Activated T-helper 9 cell treated with anti-CD3 and anti-CD28 coated beads, Interleukin-2, amount 50 U/mL, for 16 hours (primary cell): Measurements from ENCODE around the gene PTPRN2.
"Not testable (repeated sequence)": the region's sequence is repeated elsewhere in the genome, so short reads cannot be mapped to it uniquely, and the experiment has no call there.

Experiments used
- DNase-seq: peaks from one replicate; pipeline ENCODE4 v3.0.0-alpha.2; 2020; ENCODE audit warnings: low read depth

Gene PTPRN2

GRCh38 chr7:157928171-157928794 lies 659.3 kb downstream of the PTPRN2 start:
- no peak for DNase-seq

GRCh38 chr7:157927313-157927925 lies 660.2 kb downstream of the PTPRN2 start:
- no peak for DNase-seq

DNA sequence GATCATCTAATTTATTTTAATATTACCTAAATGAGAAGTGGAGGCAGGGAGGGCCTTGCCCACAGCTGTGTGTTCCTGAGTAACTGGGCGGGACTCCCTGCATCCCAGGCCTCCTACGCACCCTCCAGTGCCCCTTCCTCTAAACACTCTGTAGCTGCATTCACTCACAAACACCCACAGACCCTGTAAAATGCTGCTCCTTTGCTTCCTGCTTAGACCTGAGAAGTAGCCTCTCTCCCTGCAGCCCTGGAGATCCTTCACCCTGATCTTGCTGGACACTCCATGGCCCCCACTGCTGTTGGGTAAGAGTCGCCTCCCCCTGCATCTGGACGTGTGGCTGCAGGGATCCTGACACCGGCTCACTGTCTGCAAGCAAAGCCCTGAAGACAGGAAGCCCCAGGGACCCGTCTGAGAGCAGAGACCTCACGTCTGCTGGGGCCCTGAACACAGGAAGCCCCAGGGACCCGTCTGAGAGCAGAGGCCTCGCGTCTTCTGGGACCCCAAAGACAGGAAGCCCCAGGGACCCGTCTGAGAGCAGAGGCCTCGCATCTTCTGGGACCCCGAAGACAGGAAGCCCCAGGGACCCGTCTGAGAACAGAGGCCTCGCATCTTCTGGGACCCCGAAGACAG lies 661.0 kb downstream of the PTPRN2 start:
- DNase-seq, result no peak

- no peak for DNase-seq
These were observed 661.5 kb downstream of the PTPRN2 start for GRCh38 chr7:157926107-157926506.

- no peak for DNase-seq
These were observed 662.2 kb downstream of the PTPRN2 start for GRCh38 chr7:157925383-157925875.

DNA sequence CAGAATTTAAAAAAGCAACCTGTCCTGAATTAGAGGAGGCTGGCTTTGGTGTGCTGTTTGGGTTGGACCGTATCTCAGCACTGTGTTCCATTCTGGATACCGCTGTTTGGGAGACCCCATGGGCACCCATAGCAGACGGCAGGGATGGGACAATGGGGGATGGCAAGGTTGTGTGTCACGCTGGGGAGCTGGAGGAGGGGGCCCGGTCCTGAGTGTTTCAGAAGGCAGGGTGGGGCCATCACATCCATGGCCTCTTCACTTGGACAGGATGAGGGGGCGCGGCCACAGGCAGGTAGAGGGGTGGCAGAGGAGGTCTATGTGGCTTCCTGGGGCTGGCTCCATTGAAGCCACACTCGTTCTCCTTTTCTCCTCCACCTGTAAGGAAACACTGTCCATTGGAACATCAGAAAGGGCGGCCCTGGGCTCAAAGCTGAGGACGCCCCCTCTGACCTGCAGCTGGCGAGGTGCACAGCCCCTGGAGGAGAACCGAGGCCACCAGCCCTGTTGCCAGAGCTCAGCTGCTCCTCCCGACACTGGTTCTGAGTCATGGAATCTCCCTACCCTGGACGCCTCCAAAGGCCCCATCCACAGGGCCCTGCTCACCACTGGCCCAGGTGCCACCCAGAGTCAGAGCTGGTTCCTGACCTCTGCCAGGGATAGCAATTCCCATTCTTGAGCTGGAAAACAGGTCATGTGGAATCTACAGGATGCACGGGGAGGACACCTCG lies 663.6 kb downstream of the PTPRN2 start:
- DNase-seq, result no peak

DNA sequence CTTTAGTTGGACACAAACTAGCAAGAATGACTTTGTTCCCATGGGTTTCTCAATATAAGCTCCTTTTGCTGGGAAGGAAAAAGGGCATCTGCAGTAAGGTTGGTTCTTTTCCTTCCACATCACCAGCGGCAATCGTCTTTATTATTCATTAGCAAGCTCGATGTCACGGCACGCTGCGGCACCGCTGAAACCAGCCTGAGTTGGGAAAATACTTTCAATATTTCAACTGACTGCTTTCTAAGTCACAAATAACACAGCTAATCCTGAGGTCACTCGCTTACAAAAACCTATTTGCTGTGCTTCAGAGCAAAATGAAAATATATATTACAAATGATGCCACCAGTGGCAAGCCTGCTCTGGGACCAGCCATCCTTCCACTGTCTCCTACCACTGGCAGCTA lies 665.0 kb downstream of the PTPRN2 start:
- no peak for DNase-seq

- DNase-seq, result no peak
These were observed 669.1 kb downstream of the PTPRN2 start for GRCh38 chr7:157918326-157919080.

DNA sequence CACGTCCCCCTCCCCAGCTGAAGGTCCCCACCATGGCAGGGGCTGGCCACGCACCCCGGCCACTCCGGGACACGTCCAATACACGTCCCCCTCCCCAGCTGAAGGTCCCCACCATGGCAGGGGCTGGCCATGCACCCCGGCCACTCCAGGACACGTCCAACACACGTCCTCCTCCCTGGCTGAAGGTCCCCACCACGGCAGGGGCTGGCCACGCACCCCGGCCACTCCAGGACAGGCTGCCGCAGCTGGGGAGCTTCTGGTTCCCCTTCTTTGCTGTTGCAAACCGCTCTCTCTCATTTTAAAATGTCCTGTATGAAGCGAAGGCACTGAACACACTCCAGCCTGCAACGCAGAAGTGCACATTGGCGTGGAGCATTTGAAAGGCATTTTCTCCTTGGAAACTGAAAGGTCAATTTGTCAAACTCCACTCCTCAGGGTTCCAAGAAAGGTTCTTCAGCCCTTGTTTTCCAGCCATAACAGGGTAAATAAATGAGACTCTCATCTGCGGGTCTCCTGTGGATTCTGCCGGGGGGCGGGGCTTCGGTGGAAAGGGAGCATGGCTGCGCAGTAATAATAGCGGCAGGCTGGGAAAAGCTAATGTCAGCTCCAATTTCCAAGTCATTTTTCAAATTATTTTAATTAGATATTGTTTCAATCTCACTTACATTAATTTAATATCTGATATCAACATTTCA lies 670.5 kb downstream of the PTPRN2 start:
- no peak for DNase-seq

- no peak for DNase-seq
These were observed 677.2 kb downstream of the PTPRN2 start for GRCh38 chr7:157910446-157910845.

GRCh38 chr7:157910045-157910444 lies 677.6 kb downstream of the PTPRN2 start:
- not testable (repeated sequence) for DNase-seq

GRCh38 chr7:157909370-157909769 lies 678.3 kb downstream of the PTPRN2 start:
- no peak for DNase-seq

- DNase-seq, result no peak
These were observed 679.4 kb downstream of the PTPRN2 start for GRCh38 chr7:157908006-157908782.

- DNase-seq, result no peak
These were observed 680.5 kb downstream of the PTPRN2 start for GRCh38 chr7:157907091-157907490.

DNA sequence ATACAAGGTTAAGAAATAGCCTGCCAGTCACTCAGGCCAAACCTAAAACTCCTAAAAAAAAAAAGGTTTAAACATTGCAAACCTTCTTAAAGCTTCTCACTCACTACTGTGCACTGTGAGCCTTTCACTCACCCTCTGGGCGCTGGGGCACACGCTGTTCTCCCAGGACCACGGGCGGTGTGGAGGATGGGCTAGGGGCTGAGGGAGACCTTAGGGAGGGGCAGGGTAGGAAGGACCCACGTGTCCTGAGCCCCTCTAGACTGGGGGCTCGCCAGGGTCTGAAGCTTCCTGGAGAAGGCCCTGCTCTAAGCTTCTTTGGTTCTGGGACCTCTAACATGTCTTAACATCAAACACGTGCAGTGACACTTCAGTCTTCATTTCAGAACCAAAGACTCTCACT lies 681.0 kb downstream of the PTPRN2 start:
- no peak for DNase-seq

DNA sequence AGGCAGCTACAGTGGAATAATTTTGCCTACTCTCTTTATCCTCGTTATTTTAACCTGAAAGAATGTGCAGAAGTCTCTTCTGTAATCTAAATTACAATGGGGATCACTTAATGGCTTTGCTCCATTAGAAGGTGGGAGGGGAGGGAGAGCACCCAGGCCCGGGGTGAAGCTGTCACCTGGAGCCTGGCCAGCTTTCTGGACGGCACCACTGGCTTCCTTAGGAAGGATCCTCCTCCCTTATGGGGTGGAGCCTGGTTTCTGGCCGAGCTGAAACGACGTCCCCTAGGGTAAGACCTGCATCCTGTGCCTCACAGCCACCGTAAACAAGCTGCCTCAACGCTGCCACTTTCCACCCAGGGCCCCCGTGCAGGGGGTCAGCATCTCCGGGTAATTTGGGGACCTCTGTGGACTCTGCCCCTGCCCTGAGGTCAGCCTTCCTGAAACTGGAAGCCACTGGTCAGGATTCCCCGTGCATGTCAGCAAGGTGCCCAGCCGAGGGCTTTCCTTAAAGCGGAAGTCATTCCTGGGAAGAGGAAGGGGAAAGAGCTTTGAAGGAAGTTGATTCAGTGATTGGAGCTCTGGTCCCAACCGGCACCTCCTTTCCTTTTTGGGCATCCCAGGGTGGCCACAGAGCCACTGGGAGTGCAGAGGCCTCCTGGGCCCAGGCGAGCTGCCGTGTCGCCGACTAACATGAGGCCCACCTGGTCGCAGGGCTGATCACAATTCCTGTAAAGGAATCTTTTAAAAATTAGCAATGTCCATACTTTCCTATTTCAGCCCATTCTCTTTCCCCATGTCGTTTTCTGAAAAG lies 681.8 kb downstream of the PTPRN2 start:
- DNase-seq, result no peak

DNA sequence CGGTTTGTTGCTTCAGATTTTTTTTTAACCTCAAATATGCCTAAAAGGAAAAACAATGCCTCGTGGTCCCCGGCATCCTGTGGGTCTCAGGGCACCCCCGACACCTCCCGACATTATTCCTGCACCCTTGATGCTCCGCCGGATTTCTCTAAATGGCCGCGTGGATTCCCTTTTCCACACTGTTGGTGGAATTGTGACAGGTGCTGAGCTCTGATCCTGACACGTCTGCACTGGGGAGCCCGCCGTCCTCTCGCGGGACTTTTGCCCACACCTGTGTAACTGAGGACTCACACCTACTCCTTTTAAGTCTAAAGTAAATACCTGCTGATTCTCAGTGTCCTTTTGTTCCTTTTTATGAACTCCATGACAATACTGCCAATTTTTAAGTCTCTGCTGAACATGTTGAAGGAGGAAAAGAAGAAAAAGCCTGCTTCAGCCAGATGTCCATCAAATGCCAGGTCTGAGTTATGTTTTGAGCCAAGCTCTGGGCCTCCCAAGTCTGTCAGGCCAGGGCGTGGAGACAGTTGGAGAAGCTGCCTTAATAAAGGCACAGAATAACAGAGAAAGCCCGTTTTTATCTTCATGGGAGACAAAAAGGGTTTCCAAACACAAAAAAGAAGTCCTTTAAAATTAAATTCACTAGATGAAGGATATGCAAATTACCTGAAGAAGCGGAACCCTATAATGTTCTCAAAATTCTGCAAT lies 682.6 kb downstream of the PTPRN2 start:
- DNase-seq, result no peak

DNA sequence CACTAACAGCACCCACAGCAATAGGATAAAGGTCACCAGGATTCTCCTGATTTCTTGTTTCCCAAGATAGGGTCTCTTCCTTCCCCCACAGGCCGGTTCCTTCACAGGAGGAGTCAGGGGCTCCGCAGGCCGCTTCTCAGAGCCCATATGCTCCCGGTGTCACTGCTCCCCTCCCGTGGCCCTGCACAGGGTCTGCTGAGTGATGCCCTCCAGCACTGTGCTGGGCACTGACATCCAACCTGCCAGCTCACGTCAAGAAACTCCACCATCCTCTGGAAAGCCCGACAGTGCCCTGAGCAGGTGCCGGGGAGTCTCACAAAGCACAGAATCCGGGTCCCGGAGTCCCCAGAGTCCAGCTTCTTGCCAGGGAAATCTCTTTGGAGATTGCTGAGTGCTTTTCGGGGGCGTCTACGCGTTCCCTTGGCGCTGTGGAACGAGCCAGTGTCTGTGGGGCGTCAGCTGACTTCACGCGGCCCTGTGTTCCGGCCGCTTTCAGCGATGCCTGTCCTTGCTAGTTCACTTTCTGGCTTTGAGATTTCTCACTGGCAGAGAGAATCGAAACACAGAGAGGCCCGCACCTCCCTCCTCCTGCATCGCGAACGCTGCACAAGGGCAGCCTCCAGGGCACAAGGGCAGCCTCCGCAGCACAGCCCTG lies 683.3 kb downstream of the PTPRN2 start:
- DNase-seq, result no peak

DNA sequence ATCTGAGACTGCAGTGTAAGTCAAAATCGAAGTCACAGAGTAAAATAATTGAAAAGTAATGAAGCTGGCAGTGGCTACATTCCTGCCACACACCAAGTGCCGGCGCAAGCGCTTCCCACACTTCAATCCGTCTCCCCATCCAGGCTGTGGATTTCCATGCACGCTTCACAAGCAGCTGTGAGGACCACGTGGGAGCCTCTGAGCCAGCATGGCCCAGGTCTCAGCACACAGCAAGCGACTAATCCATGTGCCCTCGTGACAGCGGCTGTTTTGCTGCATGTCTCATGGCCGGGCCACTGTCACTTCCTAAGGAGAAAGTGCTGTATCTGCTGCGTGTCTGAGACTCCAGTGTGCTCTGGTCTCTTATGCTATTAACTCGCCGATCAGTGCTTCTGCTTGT lies 683.9 kb downstream of the PTPRN2 start:
- no peak for DNase-seq
